Thyroid gland (tissue), 4 donors: ENCODE measurements around the gene NDUFA12.

ENCODE experiments used
- POLR2A ChIP-seq, 2 donors: fragments of 450-650 bp; IDR thresholded peaks; one replicate each; pipeline ENCODE4 v1.6.1; 2017; ENCODE audit warnings: antibody characterized with exemption in 2 of 2, mild to moderate bottlenecking in 2 of 2, moderate library complexity in 1 of 2
- TF ChIP-seq, protein P1 (sequence below), 6 experiments: fragments of 200-600 bp in 3 of 6; fragments of 450-650 bp in 3 of 6; sonication (generic) in 3 of 6; IDR thresholded peaks; one replicate each; pipeline ENCODE4 v1.5.1; 2016 to 2019; ENCODE audit warnings: antibody characterized with exemption in 6 of 6, mild to moderate bottlenecking in 2 of 6, inconsistent platforms in 1 of 6, moderate library complexity in 1 of 6

DNA sequence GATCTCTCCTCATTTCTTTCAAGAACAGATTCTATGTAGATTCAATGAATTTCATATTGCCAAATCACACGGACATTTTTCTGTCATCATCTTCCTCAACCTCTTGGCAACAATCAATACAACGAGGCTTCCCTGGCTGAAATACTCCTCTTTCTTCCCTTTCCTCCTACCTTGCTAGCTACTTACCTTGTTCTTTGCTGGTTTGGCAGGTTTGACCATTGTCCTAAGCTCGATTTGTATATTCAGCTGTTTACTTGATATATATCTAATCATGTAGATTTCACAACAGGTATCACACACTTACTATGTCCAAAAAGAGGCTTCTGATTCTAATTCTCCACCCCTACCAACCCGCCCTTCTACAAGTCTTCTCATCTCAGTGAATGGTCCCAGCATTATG, 23.6 kb downstream of the NDUFA12 start:
- TF ChIP-seq, protein P1, sequence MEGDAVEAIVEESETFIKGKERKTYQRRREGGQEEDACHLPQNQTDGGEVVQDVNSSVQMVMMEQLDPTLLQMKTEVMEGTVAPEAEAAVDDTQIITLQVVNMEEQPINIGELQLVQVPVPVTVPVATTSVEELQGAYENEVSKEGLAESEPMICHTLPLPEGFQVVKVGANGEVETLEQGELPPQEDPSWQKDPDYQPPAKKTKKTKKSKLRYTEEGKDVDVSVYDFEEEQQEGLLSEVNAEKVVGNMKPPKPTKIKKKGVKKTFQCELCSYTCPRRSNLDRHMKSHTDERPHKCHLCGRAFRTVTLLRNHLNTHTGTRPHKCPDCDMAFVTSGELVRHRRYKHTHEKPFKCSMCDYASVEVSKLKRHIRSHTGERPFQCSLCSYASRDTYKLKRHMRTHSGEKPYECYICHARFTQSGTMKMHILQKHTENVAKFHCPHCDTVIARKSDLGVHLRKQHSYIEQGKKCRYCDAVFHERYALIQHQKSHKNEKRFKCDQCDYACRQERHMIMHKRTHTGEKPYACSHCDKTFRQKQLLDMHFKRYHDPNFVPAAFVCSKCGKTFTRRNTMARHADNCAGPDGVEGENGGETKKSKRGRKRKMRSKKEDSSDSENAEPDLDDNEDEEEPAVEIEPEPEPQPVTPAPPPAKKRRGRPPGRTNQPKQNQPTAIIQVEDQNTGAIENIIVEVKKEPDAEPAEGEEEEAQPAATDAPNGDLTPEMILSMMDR (IDR thresholded peaks at IDR 0.05), result no peak
- TF ChIP-seq POLR2A (IDR thresholded peaks at IDR 0.05), result no peak
